Glutamatergic neuron (in vitro differentiated cells): Measurements from ENCODE around the gene GDE1. TPM values are rescaled to one million over a fixed set of nuclear protein-coding genes. Genes with fewer than 3 reads are reported as not detected.

Experiments used
- DNase-seq: peaks from one replicate; pipeline ENCODE4 v3.0.0; 2022
- H3K27ac Mint-ChIP-seq: one replicate; pipeline ENCODE4 v1.8.0; 2020; ENCODE audit warnings: mild to moderate bottlenecking, mixed read lengths, inconsistent platforms; ENCODE audit not compliant: unreplicated experiment
- H3K27me3 Mint-ChIP-seq: one replicate; pipeline ENCODE4 v1.8.0; 2020; ENCODE audit warnings: mild to moderate bottlenecking, moderate library complexity, mixed read lengths, inconsistent platforms; ENCODE audit not compliant: unreplicated experiment
- H3K36me3 Mint-ChIP-seq: one replicate; pipeline ENCODE4 v1.8.0; 2020; ENCODE audit warnings: mild to moderate bottlenecking, mixed read lengths, inconsistent platforms; ENCODE audit not compliant: unreplicated experiment
- H3K4me1 Mint-ChIP-seq: one replicate; pipeline ENCODE4 v1.8.0; 2020; ENCODE audit warnings: mild to moderate bottlenecking, low read depth, mixed read lengths, inconsistent platforms; ENCODE audit not compliant: unreplicated experiment
- H3K4me3 Mint-ChIP-seq: one replicate; pipeline ENCODE4 v1.8.0; 2020; ENCODE audit warnings: mild to moderate bottlenecking, mixed read lengths, inconsistent platforms; ENCODE audit not compliant: unreplicated experiment
- H3K9me3 Mint-ChIP-seq: one replicate; pipeline ENCODE4 v1.8.0; 2020; ENCODE audit warnings: mild to moderate bottlenecking, moderate library complexity, mixed read lengths, inconsistent platforms; ENCODE audit not compliant: unreplicated experiment
- CTCF ChIP-seq: fragments of 200-600 bp; sonication (generic); IDR thresholded peaks from one replicate; pipeline ENCODE4 v1.5.0; 2021; ENCODE audit not compliant: partially characterized antibody, unreplicated experiment
- total RNA-seq: library from RNA; stranded (reverse); fragmentation: NEBNext Ultra II Directional; extraction: Animal tissue kit (Norgen Biotek cat#: 25700); gene quantifications from one replicate; pipeline ENCODE4 v1.2.1, GENCODE V29; 2021; ENCODE audit not compliant: unreplicated experiment

The GDE1 gene
- total RNA-seq, 1 donor from 2014 or later, result 32.9 TPM

- no peak for TF ChIP-seq CTCF
- Mint-ChIP-seq H3K36me3 (no peaks in the 10 kb centered on the region), H3K4me3 (no peak overlapping the region), H3K4me1 (no peaks in the 10 kb centered on the region), H3K27ac (no peak overlapping the region), H3K27me3 (no peaks in the 10 kb centered on the region), H3K9me3 (no peaks in the 10 kb centered on the region)
- no peak for DNase-seq
Observed at GRCh38 chr16:19481769-19482168, 40.1 kb downstream of the GDE1 start.

GRCh38 chr16:19481296-19481695, 40.6 kb downstream of the GDE1 start:
- Mint-ChIP-seq H3K9me3 (no peaks in the 10 kb centered on the region), H3K36me3 (no peaks in the 10 kb centered on the region), H3K4me1 (no peaks in the 10 kb centered on the region), H3K27me3 (no peaks in the 10 kb centered on the region), H3K27ac (no peak overlapping the region), H3K4me3 (no peak overlapping the region)
- TF ChIP-seq CTCF, result no peak
- DNase-seq, result no peak

- no peaks in the 10 kb centered on the region for H3K9me3 Mint-ChIP-seq
- no peaks in the 10 kb centered on the region for H3K27me3 Mint-ChIP-seq
- no peaks in the 10 kb centered on the region for H3K36me3 Mint-ChIP-seq
- no peak for DNase-seq
- H3K27ac Mint-ChIP-seq, result no peak overlapping the region
- no peak for TF ChIP-seq CTCF
- H3K4me1 Mint-ChIP-seq, result no peaks in the 10 kb centered on the region
- H3K4me3 Mint-ChIP-seq, result no peak overlapping the region
Observed at GRCh38 chr16:19479302-19479721, 42.6 kb downstream of the GDE1 start.

GRCh38 chr16:19478505-19478904, 43.4 kb downstream of the GDE1 start:
- Mint-ChIP-seq H3K36me3 (no peaks in the 10 kb centered on the region), H3K27me3 (no peaks in the 10 kb centered on the region), H3K4me1 (no peaks in the 10 kb centered on the region), H3K9me3 (no peaks in the 10 kb centered on the region), H3K4me3 (no peak overlapping the region), H3K27ac (no peak overlapping the region)
- no peak for TF ChIP-seq CTCF
- no peak for DNase-seq

GRCh38 chr16:19474617-19475016, 47.3 kb downstream of the GDE1 start:
- DNase-seq, result no peak
- Mint-ChIP-seq H3K36me3 (no peaks in the 10 kb centered on the region), H3K27me3 (no peaks in the 10 kb centered on the region), H3K27ac (no peak overlapping the region), H3K4me3 (no peak overlapping the region), H3K9me3 (no peaks in the 10 kb centered on the region), H3K4me1 (no peaks in the 10 kb centered on the region)
- peak; percentile 28 for TF ChIP-seq CTCF
